OCI-LY7 (cell line): ENCODE measurements around the gene MAN2B1.

Source experiments
- EZH2phosphoT487 ChIP-seq: fragments of 200-600 bp; sonication (generic); IDR thresholded peaks from 2 replicates; pipeline ENCODE4 v1.6.1; 2018; ENCODE audit warnings: low read depth, borderline replicate concordance, mild to moderate bottlenecking, mixed run types, antibody characterized with exemption, low read length, moderate library complexity, mixed read lengths
- TF ChIP-seq, protein P1 (sequence below): fragments of 200-600 bp; sonication (generic); conservative IDR thresholded peaks from 2 replicates; pipeline ENCODE4 v1.5.1; 2014; ENCODE audit warnings: mild to moderate bottlenecking, antibody characterized with exemption, low read length, moderate library complexity, mixed read lengths

DNA sequence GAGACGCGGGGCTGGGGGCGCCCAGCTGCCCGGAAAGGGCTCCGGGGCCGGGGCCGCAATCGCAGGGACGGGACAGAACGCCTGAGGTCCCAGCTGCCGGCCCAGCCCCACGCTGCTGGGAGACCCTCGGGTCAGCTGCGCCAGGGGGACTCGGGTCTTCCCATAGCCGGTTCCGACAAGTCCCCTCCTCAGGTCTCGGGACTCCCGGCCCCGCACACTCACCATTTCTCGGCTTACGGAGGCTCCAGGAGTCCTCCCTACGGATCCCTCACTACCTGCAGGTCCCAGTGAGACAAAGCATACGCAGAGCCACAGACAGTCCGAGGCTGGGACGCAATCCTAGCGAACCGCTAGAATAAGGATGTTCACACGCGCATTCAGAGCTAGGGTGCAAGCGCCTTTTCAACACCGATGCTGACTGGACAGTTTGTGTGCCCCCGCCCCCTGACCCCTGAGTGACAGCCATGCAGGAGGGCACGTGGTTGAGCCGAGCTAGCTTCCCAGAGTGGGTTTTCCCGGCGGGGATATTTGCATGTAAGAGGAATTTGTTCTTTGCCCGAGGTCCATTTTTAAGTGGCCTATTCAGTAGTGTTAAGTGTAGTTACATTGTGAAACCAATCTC lies 69.5 kb downstream of the MAN2B1 start:
- TF ChIP-seq, protein P1, sequence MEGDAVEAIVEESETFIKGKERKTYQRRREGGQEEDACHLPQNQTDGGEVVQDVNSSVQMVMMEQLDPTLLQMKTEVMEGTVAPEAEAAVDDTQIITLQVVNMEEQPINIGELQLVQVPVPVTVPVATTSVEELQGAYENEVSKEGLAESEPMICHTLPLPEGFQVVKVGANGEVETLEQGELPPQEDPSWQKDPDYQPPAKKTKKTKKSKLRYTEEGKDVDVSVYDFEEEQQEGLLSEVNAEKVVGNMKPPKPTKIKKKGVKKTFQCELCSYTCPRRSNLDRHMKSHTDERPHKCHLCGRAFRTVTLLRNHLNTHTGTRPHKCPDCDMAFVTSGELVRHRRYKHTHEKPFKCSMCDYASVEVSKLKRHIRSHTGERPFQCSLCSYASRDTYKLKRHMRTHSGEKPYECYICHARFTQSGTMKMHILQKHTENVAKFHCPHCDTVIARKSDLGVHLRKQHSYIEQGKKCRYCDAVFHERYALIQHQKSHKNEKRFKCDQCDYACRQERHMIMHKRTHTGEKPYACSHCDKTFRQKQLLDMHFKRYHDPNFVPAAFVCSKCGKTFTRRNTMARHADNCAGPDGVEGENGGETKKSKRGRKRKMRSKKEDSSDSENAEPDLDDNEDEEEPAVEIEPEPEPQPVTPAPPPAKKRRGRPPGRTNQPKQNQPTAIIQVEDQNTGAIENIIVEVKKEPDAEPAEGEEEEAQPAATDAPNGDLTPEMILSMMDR: no peak
- TF ChIP-seq EZH2phosphoT487: no peak
